NCI-H446 treated with DMSO at 0.1 percent for 48 hours (cell line): ENCODE results near the gene SPATS2.
"Not testable (repeated sequence)": the region's sequence is repeated elsewhere in the genome, so short reads cannot be mapped to it uniquely, and the experiment has no call there.

Experiments
- DNase-seq: peaks from one replicate; lab custom pipeline; 2025; lab: John Stamatoyannopoulos, UW

Gene SPATS2

DNA sequence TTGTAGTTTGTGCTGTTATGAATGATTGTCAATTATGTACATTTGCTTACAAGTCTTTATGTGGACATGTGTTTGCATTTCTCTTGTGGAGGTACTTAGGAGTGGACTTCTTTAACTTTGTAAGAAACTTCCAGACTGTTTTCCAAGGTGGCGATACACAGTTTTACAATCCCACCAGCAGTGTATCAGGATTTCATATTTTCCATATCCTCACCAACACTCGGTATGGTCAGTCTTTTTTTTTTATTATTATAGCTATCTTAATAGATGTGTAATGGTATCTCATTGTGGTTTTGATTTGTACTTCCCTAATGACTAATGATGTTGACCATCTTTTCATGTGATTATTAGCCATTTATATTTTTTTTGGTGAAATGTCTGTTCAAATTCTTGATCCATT lies 97.9 kb downstream of the SPATS2 start:
- DNase-seq: no peak

DNA sequence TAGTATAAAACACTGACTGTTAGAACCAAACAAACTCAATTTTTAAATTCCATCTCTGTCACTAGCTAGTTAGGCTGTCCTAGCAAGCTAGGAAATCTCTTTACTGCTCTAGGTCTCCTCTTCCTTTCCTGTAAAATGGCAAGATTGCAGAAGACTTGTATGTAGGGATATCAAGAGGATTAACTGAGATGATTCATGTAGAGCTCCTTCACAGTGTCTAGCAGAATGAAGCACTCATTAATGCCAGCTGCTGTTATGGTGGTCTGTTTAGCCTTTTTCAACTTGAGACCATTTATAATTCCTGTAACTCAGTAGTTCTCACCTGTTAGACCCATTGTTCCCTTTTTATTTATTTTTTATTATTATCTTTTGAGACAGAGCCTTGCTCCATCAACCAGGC lies 103.7 kb downstream of the SPATS2 start:
- no peak for DNase-seq

DNA sequence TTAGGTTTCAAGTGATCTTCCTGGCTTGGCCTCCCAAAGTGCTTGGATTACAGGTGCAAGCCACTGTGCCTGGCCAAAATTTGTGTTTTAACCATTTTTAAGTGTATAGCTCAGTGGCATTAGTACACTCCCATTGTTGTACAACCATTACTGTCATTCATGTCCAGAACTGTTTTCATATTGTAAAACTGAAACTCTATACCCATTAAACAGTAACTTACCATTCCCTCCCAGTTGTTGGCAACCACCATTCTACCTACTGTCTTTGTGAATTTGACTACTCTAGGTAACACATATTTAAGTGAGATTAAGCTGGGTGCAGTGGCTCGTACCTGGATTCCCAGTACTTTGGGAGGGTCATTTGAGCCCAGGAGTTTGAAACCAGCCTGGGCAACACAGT lies 104.3 kb downstream of the SPATS2 start:
- DNase-seq: no peak

DNA sequence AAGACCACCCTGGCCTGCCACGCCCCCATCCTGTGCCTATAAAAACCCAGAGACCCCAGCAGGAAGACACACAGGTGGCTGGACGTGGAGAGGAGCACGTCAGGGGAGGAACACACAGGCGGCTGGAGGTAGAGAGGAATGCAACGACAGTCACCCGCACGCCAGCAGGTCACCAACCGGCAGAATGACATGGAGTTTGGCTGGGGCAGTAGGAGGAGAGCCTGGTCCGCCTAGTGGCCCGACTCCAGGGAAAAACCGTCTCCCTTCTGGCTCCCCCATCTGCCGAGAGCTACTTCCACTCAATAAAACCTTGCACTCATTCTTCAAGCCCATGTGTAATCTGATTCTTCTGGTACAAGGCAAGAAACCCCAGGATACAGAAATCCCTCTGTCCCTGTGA lies 108.8 kb downstream of the SPATS2 start:
- DNase-seq: no peak

DNA sequence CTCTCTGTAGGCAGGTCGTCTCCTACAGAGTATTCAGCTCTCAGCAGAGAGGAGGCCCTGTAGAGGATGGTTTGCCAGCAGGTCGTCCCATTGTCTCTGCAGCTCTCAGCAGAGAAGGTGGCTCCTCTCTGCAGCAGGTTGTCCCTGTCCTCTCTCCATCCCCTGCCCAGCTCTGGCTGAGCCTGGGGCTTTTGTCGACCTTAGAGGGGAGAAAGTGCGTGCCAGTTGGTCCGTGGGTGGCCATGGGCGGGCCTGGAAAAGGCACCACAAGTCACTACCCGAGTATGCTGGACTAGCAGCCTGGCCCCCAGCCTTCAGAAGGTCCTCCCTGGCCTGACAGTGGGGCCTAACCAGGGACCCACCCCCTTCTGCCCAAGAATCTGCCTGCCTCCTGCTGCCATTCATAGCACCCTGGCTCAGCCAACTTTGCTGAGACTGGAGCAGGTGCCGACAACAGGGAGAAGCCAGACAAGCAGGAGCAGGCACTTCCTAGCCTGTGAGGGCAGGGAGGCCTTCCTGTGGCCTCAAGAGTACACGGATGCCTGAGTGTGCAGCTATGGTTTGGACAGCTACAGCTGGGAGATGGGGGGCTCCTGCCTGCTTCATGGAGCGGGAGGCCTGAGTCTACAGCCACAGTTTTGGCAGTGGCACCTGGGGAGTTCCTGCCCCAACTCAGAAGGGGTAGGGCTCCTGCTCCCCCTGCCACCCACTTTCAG lies 111.8 kb downstream of the SPATS2 start:
- DNase-seq: no peak

DNA sequence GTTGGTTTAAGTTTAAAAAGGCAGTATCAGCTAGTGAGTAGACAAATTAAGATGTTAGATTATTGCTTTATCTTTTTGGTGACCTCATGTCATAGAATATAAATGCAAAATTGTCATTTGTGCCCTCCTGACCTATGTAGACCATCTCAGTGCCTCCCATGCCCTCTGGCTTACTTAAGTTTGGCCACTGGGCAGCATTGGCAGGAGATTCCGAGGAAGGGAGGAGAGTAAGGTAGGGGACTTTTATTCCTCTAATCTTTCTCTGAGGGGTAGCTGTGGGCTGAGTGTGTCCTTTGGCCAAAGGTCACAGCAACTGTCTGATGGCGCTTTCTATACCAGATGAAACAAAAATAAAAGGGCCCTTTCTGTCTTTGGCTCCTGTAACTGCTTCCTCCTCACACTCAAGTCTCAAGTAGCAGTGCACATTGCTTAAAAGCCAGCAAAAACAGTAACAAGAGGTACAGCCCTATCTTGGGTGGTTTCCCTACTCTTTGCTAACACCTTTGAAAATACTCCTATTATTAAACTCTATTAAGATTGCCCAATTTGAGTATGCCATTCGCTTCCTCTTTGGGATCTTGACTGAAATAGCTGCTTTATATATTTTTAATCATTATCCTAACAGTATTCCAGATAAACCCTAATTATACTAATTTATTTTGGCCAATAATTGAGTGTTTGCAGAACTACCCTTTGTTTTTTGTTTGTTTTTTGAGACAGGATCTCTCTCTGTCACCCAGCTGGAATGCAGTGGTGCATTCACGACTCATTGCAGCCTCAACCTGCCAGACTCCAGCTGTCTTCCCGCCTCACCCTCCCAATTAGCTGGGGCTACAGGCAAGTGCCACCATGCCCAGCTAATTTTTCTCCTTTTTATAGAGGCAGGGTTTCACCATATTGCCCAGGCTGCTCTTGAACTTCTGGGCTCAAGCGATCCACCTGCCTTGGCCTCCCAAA lies 115.1 kb downstream of the SPATS2 start:
- DNase-seq: no peak

DNA sequence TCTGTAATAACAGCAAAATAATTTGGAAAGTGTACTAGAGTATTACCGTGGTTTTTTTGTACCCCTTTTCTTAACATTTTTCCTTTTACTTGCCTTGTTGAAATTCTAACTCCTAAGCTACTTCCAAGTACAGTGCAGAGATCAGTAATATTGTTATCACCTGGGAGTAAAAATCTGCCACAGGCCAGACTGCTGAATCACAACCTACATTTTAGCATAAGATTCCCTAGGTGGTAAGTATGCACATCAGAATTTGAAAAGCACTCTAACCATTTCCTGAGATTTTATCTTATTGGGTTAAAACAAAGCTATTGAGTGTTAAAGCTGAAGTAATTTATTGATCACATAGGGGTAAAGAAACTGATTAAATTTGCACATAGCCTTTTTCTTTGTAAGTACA lies 116.4 kb downstream of the SPATS2 start:
- DNase-seq: no peak

DNA sequence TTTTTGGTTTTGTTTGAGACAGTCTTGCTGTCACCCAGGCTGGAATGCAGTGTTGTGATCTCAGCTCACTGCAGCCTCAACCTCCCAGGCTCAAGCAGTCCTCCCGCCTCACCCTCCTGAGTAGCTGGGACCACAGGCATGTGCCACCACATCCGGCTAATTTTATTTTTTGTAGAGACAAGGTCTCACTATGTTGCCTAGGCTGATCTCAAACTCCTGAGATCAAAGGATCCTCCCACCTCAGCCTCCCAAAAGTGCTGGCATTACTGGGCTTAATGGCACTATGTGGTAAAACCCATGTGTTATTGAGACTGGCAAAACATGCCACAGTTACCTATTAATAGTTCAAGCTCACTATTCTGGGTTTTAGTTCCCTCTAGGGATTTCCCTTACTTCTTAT lies 120.3 kb downstream of the SPATS2 start:
- no peak for DNase-seq

DNA sequence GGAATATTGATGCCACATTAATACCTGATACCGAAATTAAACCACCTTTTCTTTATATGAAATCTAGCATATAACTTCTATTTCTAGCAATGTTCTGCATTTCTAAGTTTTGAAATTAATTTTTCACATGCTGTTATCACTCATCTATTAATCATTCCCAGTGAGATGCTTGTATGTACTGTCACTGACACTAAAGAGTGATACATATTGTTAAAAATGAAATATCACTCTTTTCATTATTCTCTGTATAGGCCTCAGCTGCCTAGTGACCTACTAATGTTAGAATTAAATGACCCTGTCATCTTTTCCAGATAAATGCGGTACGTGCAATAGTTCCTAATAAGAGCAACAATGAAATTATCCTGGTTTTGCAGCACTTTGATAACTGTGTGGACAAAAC lies 121.9 kb downstream of the SPATS2 start:
- no peak for DNase-seq

DNA sequence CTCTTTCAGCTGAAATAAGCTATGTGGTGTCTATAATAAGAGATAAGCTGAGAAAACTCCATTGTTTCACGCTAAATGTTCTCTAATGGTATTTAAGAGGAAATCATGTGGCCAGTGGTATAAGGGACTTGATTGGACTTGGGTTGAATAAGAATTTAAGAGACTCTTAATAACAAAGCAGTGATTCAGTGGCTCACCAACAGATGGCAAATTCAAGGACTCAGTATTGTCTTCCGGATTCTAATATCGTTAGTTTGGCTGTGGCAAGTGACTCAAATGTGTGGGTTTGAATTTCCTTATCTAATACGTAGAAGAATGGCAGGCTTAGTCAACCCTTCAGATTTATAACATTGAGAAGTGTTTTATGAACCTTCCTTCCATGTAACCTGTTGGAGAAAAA lies 122.5 kb downstream of the SPATS2 start:
- no peak for DNase-seq

DNA sequence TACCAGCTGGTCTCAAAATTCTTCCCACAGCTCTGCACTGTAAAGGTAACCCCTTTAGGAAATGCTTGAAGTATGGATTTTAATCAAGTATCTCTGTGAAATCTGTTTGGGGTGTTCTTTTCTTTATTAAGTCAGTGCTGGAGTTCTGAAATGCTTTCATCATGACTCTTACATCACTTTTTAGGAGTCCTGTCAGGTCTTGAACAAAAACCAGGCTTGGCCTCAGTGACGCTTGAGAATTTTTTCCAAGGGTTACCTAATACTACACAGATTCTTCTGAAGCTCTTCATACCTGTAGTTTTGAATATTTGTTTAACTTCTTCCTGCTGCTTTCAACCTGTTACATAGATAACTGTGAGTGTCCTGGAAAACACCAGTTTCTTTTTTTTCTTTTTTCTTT lies 124.6 kb downstream of the SPATS2 start:
- DNase-seq: no peak

DNA sequence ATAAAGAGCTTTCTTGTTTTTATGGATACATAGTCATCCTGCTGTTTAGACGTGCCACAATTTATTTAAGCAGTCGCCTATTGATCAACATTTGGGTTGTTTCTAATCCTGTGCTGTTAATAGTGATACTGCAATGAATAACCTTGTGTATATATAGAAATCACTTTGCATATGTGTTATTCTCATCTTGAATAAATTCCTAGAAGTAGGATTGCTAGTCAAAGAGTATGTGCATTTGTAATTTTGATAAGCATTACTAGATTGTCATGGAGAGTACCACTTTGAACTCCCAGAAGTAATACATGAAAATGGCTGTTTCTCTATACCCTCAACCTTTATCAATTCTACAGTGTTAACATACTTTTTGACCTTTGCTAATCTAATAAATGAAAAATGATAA lies 126.6 kb downstream of the SPATS2 start:
- DNase-seq: no peak

DNA sequence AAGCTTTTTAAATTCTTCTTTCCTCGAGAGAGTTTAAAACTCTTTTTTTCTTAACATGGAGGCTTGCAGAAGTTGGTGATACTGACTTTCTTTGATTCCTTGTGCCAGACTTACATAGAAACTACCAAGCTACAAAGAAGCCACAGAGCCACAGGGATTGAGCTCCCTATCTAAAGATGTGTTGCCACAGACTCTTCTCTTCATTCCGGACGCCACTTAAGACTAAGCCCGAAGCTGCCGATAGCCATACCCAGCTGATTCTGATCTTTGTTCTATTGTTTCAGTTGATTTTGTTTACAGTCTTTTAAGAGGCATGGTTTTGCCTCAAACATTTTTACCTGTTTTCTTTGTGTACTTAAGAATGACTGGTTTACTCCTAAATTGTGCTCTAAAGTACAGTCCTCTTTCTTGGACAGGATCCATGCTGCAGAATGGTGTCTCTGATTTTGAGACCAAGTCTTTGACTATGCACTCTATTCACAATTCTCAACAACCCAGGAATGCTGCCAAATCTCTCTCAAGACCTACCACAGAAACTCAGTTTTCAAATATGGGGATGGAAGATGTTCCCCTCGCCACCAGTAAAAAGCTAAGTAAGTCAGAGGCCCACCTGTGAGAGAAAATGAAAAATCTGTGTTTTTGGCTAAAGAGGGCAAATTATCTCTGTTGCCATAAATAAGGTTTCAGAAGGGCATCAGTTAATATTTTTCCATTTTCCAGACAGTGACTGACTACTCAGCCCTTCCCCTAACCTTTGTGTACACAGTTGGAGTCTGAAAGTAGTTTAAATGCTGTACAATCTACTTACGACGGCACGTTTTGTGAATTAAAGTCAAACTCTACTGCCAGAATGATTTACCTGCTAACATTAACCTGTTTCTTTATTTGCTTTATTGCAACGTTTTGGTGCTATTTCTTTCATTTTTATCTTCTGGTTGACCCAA lies 129.4 kb downstream of the SPATS2 start:
- no peak for DNase-seq

DNA sequence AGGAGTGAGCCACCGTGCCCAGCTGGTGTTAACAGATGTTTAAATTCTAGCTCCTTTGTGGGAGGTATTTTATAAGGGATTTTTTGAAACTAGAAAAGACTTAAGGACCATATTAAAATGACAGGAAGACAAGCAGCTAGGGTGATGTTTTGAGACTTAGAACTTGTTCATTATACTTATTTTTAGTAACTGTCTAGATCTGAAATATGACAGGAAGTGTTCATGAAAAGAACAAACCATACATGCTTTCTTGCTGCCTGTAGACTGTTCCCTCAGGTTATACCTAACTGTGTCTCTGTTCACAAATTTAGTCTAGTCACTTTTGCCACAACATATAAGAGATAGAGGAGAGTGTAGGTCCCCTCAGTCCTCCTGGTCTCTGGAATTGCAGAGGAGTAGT lies 134.6 kb downstream of the SPATS2 start:
- DNase-seq: no peak

DNA sequence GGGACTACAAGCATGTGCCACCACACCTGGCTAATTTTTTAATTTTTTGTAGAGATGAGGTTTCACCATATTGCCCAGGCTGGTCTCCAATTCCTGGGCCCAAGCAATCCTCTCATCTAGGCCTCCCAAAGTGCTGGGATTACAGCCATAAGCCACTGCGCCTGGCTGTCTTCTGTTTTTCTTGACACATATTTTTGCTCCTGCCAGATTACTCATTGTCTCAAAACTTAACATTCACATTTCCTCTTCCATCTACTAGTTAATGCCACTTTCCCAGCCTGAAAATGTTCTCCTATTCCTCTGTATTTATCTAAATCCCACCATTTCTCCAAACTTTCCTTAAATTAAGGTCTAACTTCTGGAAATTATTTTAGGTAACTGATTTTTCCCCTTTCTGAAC lies 135.3 kb downstream of the SPATS2 start:
- no peak for DNase-seq

DNA sequence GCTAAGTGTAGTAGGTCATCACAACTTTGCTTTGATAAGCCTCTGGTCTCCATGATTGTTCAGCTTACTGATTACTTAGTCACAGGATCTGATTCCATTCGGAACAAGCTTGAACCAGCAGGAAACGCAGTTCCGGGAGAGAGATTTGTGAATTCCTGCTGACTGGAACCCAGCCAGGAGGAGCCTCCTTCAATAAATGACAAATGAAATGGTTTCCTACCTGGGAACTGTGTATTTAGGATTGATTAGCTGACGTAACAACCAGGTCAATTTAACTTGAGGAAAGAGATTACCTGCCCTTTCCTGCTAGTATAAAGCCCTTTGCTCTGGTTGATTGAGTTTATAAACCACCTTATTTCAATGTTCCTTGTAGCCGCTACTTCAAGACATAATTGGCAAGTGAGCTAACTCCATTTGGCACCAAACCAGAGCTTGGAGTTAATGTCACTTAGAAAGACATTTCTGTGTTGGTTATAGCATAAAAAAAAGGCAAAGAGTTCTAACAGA lies 136.5 kb downstream of the SPATS2 start:
- DNase-seq: peak; percentile 18

DNA sequence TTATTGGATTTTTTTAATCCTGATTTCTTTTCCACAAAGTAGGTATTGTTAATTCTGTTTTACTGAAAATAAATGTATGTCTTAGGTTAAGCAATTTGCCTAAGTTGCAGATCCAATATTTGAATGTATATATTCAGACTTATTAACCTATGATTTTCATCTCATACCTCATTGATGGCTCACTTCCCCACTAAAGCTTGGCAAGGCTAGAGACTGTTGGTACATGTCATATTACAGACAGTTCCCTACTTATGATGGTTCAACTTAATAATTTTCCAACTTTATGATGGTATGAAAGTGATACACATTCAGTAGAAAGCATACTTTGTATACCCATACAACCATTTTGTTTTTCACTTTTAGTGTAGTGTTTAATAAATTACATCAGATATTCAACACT lies 138.4 kb downstream of the SPATS2 start:
- no peak for DNase-seq

DNA sequence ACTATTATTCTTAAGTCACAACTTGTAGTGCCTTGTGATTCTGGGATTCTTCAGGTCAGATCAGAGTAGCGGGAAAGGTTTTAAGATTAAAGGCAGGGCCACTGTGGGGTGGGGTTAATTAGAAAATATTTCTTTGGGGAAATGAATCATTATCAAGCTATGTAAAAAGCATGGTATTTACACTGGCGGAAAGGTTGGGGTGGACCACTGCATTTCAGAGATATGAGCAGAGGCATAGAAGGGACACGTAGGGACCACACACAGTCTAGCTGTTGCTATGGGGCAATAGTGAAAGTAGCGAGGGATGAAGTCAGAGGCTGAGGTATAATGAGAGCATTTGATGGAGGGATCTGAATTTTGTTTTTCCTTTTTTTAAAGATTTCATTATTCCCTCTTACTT lies 139.9 kb downstream of the SPATS2 start:
- DNase-seq: no peak

DNA sequence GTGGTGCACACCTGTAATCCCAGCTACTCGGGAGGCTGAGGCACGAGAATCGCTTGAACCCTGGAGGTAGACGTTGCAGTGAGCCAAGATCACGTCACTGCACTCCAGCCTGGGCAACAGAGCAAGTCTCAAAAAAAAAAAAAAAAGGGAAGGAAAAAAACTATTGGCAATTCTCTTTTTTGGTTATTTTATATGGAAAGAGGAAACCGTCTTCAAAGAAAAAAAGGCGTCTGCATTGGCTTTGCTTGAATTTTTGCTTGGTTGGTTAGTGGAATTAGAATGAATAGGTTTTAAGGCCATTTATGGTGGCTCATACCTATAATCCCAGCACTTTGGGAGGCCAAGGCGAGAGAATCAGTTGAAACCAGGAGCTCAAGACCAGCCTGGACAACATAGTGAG lies 142.4 kb downstream of the SPATS2 start:
- DNase-seq: not testable (repeated sequence)

DNA sequence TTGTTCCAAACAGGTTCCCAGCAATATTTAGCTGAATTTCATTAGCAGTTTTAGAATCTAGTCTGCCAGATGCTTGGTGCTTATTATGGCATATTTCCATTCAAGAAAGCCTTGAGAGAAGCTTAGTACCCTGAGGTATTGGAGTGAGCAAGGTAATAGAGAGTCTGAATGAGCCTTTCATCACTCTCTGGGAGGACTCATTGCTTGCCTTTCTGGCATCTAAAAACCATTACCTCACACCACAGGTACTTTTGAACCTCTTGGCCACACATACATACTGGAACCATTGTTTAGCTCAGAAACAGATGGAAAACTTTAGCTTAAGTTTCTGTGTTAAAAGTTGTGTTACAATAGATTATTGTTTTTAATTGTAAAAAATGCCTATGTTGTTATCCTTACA lies 144.1 kb downstream of the SPATS2 start:
- DNase-seq: no peak

DNA sequence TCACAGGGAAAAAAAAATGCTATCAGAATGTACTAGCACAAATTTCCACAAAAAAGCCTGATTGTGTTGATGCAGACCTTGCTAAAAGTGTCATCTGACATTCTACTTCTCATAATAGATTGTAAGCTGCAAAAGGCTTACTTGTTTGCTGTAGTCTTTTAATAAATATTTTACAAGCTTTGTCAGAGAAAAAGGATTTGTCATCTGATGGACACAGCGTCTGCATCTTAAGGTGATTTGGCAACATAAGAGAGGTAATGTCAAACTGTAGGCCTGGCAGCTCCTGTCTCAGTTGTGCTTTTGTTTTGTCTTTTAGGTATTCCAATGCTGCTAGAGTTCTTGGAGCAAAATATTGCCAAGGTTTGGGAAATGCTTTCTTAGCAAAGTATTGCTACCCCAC lies 145.3 kb downstream of the SPATS2 start:
- DNase-seq: no peak

DNA sequence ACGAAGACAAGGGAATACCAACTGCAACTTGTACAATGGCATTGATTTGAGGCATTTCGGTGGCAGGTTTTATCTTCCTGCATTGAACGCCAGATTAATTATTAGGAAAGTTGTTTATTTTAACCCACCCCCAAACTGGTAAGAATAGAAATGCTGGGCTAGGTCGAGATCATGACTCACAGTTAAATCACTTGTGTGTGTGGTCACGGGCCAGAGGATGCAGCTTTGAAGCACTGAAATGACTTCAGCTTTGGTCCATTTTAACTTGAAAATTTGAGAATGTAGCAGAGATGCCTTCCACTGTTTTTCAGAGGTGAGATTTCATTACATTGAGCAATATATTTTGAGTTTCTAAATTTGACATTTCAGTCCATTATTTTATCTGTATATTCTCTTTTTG lies 148.0 kb downstream of the SPATS2 start:
- DNase-seq: no peak
